ENCODE results near the gene EIF4A2. TPM values are rescaled to one million over a fixed set of nuclear protein-coding genes. Genes with fewer than 3 reads are reported as not detected.

The EIF4A2 gene
- total RNA-seq, 1 donor from 2014 or later: 574 TPM

DNA sequence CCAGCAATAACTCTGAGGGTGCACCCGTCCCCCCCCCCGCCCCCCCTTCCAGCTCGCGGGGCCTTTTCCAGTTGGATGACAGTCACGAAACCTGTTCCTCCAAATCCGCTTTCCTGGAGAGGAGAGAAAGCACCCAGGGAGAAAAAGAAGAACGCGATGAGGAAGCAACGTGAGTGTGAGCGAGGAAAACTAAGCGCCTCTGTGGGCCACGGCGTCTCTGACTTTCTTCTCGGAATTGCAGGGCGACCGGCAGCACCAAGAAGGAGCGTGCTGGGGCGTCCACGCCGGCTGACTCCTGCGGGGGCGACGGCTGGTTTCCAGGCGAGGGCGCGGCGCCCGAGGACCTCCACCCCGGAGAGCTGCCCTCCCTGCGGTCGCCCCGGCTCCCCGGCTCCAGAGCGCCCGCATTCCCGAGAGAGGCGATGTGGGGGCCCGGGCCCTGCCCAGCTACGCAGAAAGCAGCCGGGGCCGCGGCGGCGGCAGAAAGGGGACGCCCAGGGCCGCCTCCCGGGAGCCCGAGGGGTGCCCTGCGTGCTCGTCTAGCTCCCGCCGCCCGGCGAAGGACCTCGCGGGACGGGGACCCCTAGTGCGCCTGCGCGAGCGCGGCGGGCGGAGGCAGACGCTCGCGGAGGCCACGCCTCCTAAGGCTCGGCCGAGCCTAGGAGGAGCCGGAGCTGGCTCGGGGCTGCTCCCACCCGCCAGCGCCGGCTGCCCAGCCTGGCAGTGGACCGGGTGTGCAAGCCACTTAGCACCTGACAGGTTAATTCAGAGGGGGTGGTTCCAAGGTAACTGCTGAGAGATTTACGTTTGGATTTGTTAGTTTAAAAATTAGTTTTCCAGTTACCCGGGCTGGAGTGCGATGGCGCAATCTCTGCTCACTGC is 43.8 kb downstream of the EIF4A2 start:
- Mint-ChIP-seq H3K27ac (no peak overlapping the region), H3K9me3 (no peaks in the 10 kb centered on the region), H3K4me1 (peaks cover 22% of the 10 kb centered on the region)

DNA sequence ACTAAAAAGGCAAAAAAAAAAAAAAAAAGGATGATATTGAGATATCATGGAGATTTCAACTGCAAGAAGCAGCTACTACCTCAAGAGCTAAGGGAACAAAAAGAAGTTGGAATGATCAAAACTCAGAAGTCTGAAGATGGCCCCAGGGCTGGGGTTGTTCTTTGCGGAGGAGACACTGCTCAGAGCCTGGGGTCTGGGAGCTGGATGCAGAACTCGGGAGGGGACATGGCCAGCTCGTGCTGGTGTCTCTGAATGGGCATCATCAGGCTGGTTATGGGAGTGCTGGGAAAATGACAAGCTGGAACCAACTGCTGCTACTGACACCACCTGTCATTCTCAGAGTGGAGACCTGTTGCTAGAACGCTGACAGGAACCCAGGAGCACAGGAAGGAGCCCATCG is 45.0 kb downstream of the EIF4A2 start:
- Mint-ChIP-seq H3K36me3 (ENCODE audit: low read depth) (no peaks in the 10 kb centered on the region), H3K9me3 (no peaks in the 10 kb centered on the region), H3K27me3 (peaks cover 52% of the 10 kb centered on the region), H3K4me3 (no peak overlapping the region), H3K27ac (no peak overlapping the region), H3K4me1 (peaks cover 22% of the 10 kb centered on the region)
- TF ChIP-seq, protein P1, sequence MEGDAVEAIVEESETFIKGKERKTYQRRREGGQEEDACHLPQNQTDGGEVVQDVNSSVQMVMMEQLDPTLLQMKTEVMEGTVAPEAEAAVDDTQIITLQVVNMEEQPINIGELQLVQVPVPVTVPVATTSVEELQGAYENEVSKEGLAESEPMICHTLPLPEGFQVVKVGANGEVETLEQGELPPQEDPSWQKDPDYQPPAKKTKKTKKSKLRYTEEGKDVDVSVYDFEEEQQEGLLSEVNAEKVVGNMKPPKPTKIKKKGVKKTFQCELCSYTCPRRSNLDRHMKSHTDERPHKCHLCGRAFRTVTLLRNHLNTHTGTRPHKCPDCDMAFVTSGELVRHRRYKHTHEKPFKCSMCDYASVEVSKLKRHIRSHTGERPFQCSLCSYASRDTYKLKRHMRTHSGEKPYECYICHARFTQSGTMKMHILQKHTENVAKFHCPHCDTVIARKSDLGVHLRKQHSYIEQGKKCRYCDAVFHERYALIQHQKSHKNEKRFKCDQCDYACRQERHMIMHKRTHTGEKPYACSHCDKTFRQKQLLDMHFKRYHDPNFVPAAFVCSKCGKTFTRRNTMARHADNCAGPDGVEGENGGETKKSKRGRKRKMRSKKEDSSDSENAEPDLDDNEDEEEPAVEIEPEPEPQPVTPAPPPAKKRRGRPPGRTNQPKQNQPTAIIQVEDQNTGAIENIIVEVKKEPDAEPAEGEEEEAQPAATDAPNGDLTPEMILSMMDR (IDR thresholded peaks at IDR 0.05): no peak
- DNase-seq (no peak), ATAC-seq (ENCODE audit: low read depth) (no peak)
- ChIA-PET CTCF (interaction anchor here (0.7 to 11.1 kb wide), 5 partner anchors 21 to 336 kb away, joined by 3 to 187 read pairs (median 3); partner anchors contain the start of genes AHSG and RPL39L), POLR2A (interaction anchor here (0.6 to 5.2 kb wide), 3 partner anchors 45 to 257 kb away, joined by 3 to 55 read pairs (median 4); partner anchors contain the start of gene EIF4A2)
- intact Hi-C loops (cut with micrococcal nuclease): loop anchor here (5.0 to 10.0 kb wide), 3 partner anchors 261 to 721 kb away; partner anchors contain the start of genes ETV5 and TBCCD1

More for the DNA sequence above, 43.8 kb downstream of the EIF4A2 start:
- DNase-seq: peak; percentile 85
- TF ChIP-seq, protein P1 (IDR thresholded peaks at IDR 0.05): no peak
- peak; percentile 94 for ATAC-seq (ENCODE audit: low read depth)
- H3K27me3 Mint-ChIP-seq: peaks cover 47% of the 10 kb centered on the region
- peak overlapping the region; percentile 71 for H3K4me3 Mint-ChIP-seq
- POLR2A ChIA-PET: interaction anchor here (0.5 to 5.2 kb wide), 14 partner anchors 20 to 257 kb away, joined by 3 to 55 read pairs (median 4); partner anchors contain the start of genes DNAJB11, EIF4A2 and RFC4
- CTCF ChIA-PET: interaction anchor here (0.8 to 11.1 kb wide), 8 partner anchors 8 to 312 kb away, joined by 3 to 187 read pairs (median 4); partner anchors contain the start of genes AHSG and RPL39L
- intact Hi-C loops (cut with micrococcal nuclease): loop anchor here (1.0 to 10.0 kb wide), 6 partner anchors 21 to 720 kb away; partner anchors contain the start of genes EIF4A2, ETV5, RFC4 and TBCCD1
- H3K36me3 Mint-ChIP-seq (ENCODE audit: low read depth): no peaks in the 10 kb centered on the region

DNA sequence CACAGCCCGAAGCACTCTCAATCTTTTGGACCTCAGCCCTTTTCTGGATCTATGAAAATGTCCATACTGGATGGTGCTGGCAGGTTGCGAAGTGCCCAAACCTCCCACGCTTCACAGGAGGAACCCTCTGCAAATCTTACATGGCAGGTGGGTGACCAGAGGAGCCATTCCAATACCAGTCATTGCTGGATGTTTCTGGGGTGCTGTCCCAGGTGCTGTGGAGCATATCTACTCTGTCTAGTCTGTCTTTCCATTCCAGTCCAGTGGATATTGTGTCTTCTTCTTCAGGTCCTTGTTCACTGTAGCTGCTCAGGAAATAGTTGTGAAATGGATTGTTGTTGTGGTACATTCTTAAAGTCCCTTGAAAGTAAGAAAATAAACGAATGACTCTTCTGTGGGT is 48.4 kb downstream of the EIF4A2 start:
- DNase-seq (no peak), ATAC-seq (ENCODE audit: low read depth) (no peak)
- ChIA-PET CTCF (no interaction called here), POLR2A (no interaction called here)
- Mint-ChIP-seq H3K4me1 (peaks cover 1% of the 10 kb centered on the region), H3K27me3 (peaks cover 36% of the 10 kb centered on the region), H3K4me3 (no peak overlapping the region), H3K9me3 (no peaks in the 10 kb centered on the region), H3K36me3 (ENCODE audit: low read depth) (no peaks in the 10 kb centered on the region), H3K27ac (no peak overlapping the region)
- intact Hi-C loops (cut with micrococcal nuclease): no loop called here
- TF ChIP-seq, protein P1 (IDR thresholded peaks at IDR 0.05): no peak

DNA sequence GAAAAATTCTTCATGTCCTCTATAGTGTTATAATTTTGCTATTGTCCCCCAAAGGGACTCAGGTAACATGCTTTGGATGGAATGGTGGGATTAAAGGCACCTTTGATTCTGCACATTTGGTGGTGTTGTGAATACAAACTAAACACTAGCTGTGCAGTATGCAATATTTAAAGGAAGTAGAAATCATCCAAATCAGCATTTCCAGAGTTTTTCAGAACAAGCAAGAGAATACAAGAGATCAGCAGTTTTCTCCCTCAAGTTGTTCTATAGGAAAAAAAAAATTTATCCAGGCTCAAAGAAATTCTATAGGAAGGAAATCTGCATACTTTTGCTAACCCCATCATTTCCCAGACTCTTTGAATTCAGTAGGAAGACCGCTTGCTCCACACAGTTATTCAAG is 48.9 kb downstream of the EIF4A2 start:
- ATAC-seq (ENCODE audit: low read depth): no peak
- Mint-ChIP-seq H3K9me3 (no peaks in the 10 kb centered on the region), H3K4me3 (no peak overlapping the region), H3K27me3 (peaks cover 36% of the 10 kb centered on the region), H3K36me3 (ENCODE audit: low read depth) (no peaks in the 10 kb centered on the region), H3K4me1 (peaks cover 1% of the 10 kb centered on the region), H3K27ac (no peak overlapping the region)
- TF ChIP-seq, protein P1 (IDR thresholded peaks at IDR 0.05): no peak
- CTCF ChIA-PET: no interaction called here
- intact Hi-C loops (cut with micrococcal nuclease): no loop called here
- DNase-seq: no peak
- POLR2A ChIA-PET: no interaction called here

Other genes with a start within 250 kb of the EIF4A2 start
- 4.0 and 4.6 TPM in 2 replicates for gene CRYGS, start 239.2 kb upstream of the EIF4A2 start, total RNA-seq
- 11.9 and 15.4 TPM in 2 replicates for gene TBCCD1, start 216.2 kb upstream of the EIF4A2 start, total RNA-seq
- gene DNAJB11, start 212.9 kb upstream of the EIF4A2 start, total RNA-seq: 51.3 and 52.5 TPM in 2 replicates
- not detected in 2 replicates for gene AHSG, start 170.5 kb upstream of the EIF4A2 start, total RNA-seq
- not detected in 2 replicates for gene FETUB, start 143.2 kb upstream of the EIF4A2 start, total RNA-seq
- not detected in 2 replicates for gene HRG, start 117.6 kb upstream of the EIF4A2 start, total RNA-seq
- gene KNG1, start 66.2 kb upstream of the EIF4A2 start, total RNA-seq: not detected in 2 replicates
- 28.8 and 29.9 TPM in 2 replicates for gene RFC4, start 22.9 kb downstream of the EIF4A2 start, total RNA-seq
- gene ADIPOQ, start 59.1 kb downstream of the EIF4A2 start, total RNA-seq: not detected in 2 replicates
- gene ST6GAL1, start 146.9 kb downstream of the EIF4A2 start, total RNA-seq: 294 and 328 TPM in 2 replicates